Lower leg skin (tissue), 3 donors: Measurements from ENCODE around the gene SLC43A1.

Experiments used
- CTCF ChIP-seq, 3 donors: fragments of 450-650 bp; IDR thresholded peaks; one replicate each; pipeline ENCODE4 v1.5.1; 2016; ENCODE audit warnings: antibody characterized with exemption in 3 of 3, mild to moderate bottlenecking in 3 of 3, moderate library complexity in 2 of 3
- POLR2A ChIP-seq, 2 donors: fragments of 450-650 bp; IDR thresholded peaks; one replicate each; pipeline ENCODE4 v1.6.1; 2016 to 2017; ENCODE audit warnings: antibody characterized with exemption in 2 of 2, mild to moderate bottlenecking in 1 of 2, moderate library complexity in 1 of 2

- TF ChIP-seq CTCF (IDR thresholded peaks at IDR 0.05) (no peak), POLR2A (IDR thresholded peaks at IDR 0.05) (no peak)
Measured at GRCh38 chr11:57500926-57501325, 14.6 kb downstream of the SLC43A1 start.
